ENCODE data around the gene TCAF1.

- no peak for TF ChIP-seq CTCF (IDR thresholded peaks at IDR 0.05)
- TF ChIP-seq POLR2A (IDR thresholded peaks at IDR 0.05) = no peak
Measured at GRCh38 chr7:143886826-143887477, 15.0 kb downstream of the TCAF1 start.

Data from tibial nerve (tissue), 3 donors.